OCI-LY1 (cell line): ENCODE measurements around the gene NEUROD2.

Source experiments
- CTCF ChIP-seq: fragments of 200-600 bp; sonication (generic), shearing (Covaris generic); IDR thresholded peaks from 2 replicates; pipeline ENCODE4 v1.5.1; 2017; ENCODE audit warnings: mild to moderate bottlenecking, antibody characterized with exemption, low read length, moderate library complexity, mixed read lengths
- EZH2 ChIP-seq: fragments of 200-600 bp; sonication (generic), shearing (Covaris generic); IDR thresholded peaks from 2 replicates; pipeline ENCODE4 v1.8.0; 2017; ENCODE audit warnings: borderline replicate concordance, mixed run types, mild to moderate bottlenecking, antibody characterized with exemption, low read length, moderate library complexity, mixed read lengths

GRCh38 chr17:39615434-39615833 lies 7.7 kb upstream of the NEUROD2 start:
- no peak for TF ChIP-seq CTCF
- TF ChIP-seq EZH2: no peak
